HG03139 (cell line): Measurements from ENCODE around the gene TBCK.
A peak's percentile ranks its signal among the peaks of the same experiment; 100 is the strongest.
"Not testable (repeated sequence)": the region's sequence is repeated elsewhere in the genome, so short reads cannot be mapped to it uniquely, and the experiment has no call there.

ENCODE experiments used
- ATAC-seq: cut with Tn5 transposase; IDR thresholded peaks from one replicate; pipeline ENCODE4 v1.9.1; 2021; ENCODE audit not compliant: unreplicated experiment

The TBCK gene

DNA sequence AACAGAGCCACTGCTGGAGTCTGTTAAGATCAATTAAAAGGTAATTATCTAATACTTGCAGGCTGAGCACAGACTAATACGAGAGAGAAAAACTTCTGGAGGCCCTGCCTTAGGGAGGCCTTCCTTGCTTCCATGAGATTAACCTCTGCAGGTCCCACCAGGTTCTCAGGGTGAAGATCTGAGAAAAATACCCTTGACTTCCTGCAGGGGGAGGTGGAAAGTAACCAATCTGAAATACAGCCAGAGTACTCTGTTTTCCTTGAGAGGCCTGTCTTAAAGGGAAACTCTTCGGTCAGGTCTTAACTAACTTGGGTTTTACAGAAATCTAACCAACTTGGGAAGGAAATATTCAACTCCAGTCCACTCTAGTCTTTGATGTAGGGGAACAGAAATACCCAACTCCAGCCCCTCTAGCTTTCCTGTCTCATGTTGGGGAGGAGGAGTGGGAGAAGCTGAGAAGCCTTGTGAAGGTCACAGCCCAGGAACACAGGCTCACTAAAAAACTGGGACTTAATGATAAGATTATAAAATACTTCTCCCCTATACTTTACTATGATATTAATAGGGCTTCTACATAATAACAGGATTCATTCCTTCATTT, 77.1 kb downstream of the TBCK start:
- peak; percentile 92 for ATAC-seq

GRCh38 chr4:106231931-106232330, 84.1 kb downstream of the TBCK start:
- no peak for ATAC-seq

DNA sequence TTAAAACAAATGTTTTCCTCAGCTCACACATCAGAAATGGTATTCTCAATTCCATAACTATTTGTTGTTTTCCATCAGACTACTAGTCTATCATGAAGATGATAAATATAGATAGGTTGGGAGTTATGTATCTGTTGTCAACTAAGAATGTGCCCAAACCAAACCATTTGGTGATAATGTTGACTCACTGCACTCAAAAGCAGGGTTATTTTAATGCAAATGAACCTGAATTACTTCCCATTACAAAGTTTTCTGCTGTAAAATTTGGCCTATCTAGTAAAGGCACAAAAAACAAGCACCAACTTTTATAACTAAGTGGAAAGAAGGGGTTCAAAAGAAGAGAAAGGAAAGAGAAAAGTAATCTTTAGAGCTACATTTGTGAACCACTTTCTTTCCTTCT, 93.5 kb downstream of the TBCK start:
- no peak for ATAC-seq

GRCh38 chr4:106213291-106213690, 102.7 kb downstream of the TBCK start:
- ATAC-seq: not testable (repeated sequence)

DNA sequence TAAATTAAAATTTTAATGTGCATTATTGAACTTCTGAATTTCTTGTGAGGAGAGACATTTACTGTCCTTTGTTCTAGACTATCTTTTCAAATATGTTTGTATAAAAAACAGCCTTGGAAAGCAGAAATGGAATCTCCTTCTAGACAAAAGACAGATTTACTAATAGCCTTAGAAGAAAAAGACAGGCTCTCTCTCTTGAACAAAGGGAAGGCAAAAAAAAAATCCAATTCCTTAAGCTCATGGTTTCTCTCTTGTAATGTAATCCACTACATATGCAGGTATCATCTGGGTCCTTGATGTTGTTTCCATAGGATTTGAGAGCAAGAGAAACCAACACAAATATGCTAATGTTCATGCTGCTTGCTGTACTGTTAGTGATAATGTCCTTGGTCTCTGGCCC, 106.0 kb downstream of the TBCK start:
- no peak for ATAC-seq

- no peak for ATAC-seq
These were observed 107.2 kb downstream of the TBCK start for GRCh38 chr4:106208481-106209460.

GRCh38 chr4:106201373-106201772, 114.6 kb downstream of the TBCK start:
- no peak for ATAC-seq

- no peak for ATAC-seq
These were observed 120.5 kb downstream of the TBCK start for GRCh38 chr4:106195435-106195950.

DNA sequence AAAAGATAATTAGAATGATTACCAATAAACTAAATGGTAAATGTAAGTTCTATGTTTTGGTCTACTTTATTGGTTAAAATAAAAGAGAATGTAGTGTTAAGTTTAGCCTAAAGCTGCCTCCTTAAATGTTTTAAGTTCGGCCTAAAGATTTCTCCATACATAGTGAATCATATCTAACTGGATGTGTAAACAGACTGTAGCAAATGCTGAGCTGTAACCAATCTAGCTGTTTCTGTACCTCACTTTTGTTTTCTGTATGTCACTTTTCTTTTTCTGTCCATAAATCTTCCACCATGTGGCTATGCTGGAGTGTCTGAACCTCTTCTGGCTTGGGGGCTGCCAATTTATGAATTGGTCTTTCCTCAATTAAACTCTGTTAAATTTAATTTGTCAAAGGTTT, 121.2 kb downstream of the TBCK start:
- no peak for ATAC-seq

DNA sequence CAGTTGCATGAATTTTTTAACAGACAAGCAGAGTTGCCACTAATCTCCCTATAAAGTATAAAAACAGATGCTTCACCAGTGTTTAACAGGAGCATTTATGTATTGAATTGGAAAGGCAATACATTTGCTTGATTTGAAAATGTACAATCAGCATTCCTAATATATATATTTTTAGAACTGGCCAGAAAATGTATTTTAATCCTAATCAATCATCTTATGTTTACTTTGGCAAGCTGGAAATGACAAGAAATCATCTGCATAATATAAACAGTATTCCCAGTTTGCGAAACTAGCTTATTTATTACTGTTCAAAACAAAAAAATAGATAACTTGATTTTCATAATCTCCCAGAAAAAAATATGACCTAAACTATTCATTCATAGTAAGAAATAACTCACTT, 123.9 kb downstream of the TBCK start:
- no peak for ATAC-seq

- ATAC-seq: no peak
These were observed 129.8 kb downstream of the TBCK start for GRCh38 chr4:106186201-106186600.

DNA sequence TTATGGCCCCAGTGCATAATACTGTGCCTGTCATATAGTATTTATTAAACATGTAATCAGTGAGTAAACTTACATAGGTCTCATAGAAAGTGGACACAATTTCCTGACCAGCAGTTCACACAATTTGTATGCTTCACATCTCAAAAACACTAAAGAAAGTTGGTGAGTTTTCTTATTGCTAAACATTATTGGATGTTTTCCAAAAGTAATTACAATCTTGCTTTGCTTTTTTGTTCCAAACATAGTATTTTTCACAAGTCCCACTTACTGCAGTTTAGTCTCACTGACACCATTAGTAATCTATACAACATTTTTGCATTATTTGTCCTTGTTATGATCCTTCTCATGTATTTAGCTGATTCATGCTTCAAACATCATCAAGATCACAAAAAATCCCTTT, 132.5 kb downstream of the TBCK start:
- no peak for ATAC-seq

GRCh38 chr4:106172861-106173260, 143.1 kb downstream of the TBCK start:
- ATAC-seq: no peak

- ATAC-seq: no peak
These were observed 150.5 kb downstream of the TBCK start for GRCh38 chr4:106165351-106166010.

GRCh38 chr4:106162278-106162677, 153.7 kb downstream of the TBCK start:
- ATAC-seq: no peak

GRCh38 chr4:106160560-106160959, 155.4 kb downstream of the TBCK start:
- ATAC-seq: no peak

GRCh38 chr4:106149911-106150310, 166.1 kb downstream of the TBCK start:
- ATAC-seq: no peak

GRCh38 chr4:106149026-106149425, 167.0 kb downstream of the TBCK start:
- ATAC-seq: no peak

DNA sequence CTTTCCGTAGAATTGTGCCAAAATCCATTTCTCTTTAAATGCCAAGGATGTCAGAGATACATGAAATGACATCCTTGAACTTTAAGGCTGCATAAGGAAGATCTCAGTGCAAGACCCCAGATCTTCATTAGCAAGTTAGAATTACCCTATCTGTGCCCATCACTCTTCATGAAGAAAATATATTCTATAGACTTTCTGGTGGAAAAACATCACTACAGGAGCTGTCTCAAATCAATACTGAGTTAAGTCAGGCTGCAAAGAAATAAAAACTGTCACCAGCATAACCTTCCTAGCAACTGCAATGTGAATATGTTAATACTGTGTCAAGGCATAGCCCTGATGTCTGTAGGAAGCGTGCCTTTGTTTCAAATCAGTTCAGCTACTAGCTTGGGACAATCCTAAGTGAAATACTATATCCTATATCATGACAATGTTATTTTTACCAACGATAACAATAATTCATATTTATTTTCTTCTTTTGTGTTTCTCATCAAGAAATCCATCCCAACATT, 173.3 kb downstream of the TBCK start:
- ATAC-seq: no peak

GRCh38 chr4:106140601-106141000, 175.4 kb downstream of the TBCK start:
- ATAC-seq: no peak

DNA sequence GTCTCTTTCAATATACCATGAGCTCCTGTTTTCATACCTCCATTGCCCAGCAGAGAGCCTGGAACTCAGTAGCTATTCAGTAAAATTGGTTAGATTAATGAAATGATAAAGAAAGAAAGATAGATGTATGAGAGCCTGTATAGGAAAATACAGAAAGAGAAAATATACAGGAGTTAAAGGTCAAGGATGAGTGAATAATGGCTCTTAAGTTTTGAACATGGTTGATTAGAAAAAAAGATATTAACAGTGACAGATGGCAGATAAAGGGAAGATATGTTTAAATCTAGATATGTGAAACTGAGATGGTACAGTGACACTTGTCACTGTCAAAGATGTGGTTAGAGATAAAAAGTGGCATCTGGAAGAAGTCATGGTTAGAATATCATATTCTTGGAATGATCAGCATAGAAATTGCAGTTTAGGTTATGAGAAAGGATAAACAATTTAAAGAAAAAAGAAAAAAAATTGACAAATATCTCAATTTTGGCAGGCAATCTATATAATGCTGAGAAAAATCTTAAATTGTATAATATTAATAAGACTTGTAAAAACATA, 179.2 kb downstream of the TBCK start:
- ATAC-seq: no peak
